Smooth muscle cell (in vitro differentiated cells): ENCODE measurements around the gene PKD2L2. TPM values are rescaled to one million over a fixed set of nuclear protein-coding genes. Genes with fewer than 3 reads are reported as not detected.

Source experiments
- DNase-seq: peaks from one replicate; lab custom pipeline; 2025; ENCODE audit not compliant: unreplicated experiment; lab: John Stamatoyannopoulos, UW
- H2AFZ ChIP-seq: fragments of 200-600 bp; sonication (generic); 2 replicates; pipeline ENCODE4 v1.6.0; 2016; ENCODE audit warnings: antibody characterized with exemption, low read depth, mild to moderate bottlenecking
- H3F3A ChIP-seq: fragments of 200-600 bp; sonication (generic); 2 replicates; pipeline ENCODE4 v1.6.0; 2017; ENCODE audit warnings: antibody characterized with exemption, low read depth
- H3K27ac ChIP-seq: fragments of 200-600 bp; sonication (generic); 2 replicates; pipeline ENCODE4 v1.5.1; 2016; ENCODE audit warnings: low read depth, mild to moderate bottlenecking
- H3K27me3 ChIP-seq: fragments of 200-600 bp; sonication (generic); 2 replicates; pipeline ENCODE4 v1.6.1; 2016; ENCODE audit warnings: low read depth, mild to moderate bottlenecking
- H3K36me3 ChIP-seq: fragments of 200-600 bp; sonication (generic); 2 replicates; pipeline ENCODE4 v1.5.1; 2016; ENCODE audit warnings: low read depth
- H3K4me1 ChIP-seq: fragments of 200-600 bp; sonication (generic); 2 replicates; pipeline ENCODE4 v1.5.1; 2016; ENCODE audit warnings: low read depth
- H3K4me2 ChIP-seq: fragments of 200-600 bp; sonication (generic); 2 replicates; pipeline ENCODE4 v1.6.0; 2016; ENCODE audit warnings: mild to moderate bottlenecking
- H3K4me3 ChIP-seq: fragments of 200-600 bp; sonication (generic); 2 replicates; pipeline ENCODE4 v1.5.1; 2016; ENCODE audit warnings: mild to moderate bottlenecking
- H3K79me2 ChIP-seq: fragments of 200-600 bp; sonication (generic); 2 replicates; pipeline ENCODE4 v1.6.0; 2016; ENCODE audit warnings: low read depth, mild to moderate bottlenecking
- H3K9ac ChIP-seq: fragments of 200-600 bp; sonication (generic); 2 replicates; pipeline ENCODE4 v1.6.0; 2016; ENCODE audit warnings: low read depth
- H3K9me3 ChIP-seq: fragments of 200-600 bp; sonication (generic); replicated peaks from 2 replicates; pipeline ENCODE4 v1.5.1; 2016; ENCODE audit warnings: low read depth
- H4K20me1 ChIP-seq: fragments of 200-600 bp; sonication (generic); 2 replicates; pipeline ENCODE4 v1.6.0; 2016; ENCODE audit warnings: low read depth
- CTCF ChIP-seq: fragments of 200-600 bp; sonication (generic); IDR thresholded peaks from 2 replicates; pipeline ENCODE4 v1.5.1; 2017; ENCODE audit warnings: borderline replicate concordance, mild to moderate bottlenecking, antibody characterized with exemption; ENCODE audit not compliant: insufficient read depth, poor library complexity, severe bottlenecking
- WGBS: methylation state at CpG from one replicate; pipeline ENCODE4 v1.1.7; 2016; ENCODE audit warnings: low lambda C conversion rate; 5-methylcytosine and 5-hydroxymethylcytosine counted together
- polyA plus RNA-seq: library from polyadenylated mRNA; unstranded; fragments of >200 nt; fragmentation: Nextera tagmentation; extraction: Ambion mirVana; gene quantifications from 2 replicates; pipeline ENCODE4 v1.2.1, GENCODE V29; 2016
- total RNA-seq: library from RNA; depleted of rRNA; stranded (reverse); fragments of >200 nt; gene quantifications from 2 replicates; pipeline ENCODE4 v1.2.3, GENCODE V29; 2014

PKD2L2 gene
- total and polyA plus RNA-seq, 2 experiments from 2014 or later: 0.19 TPM; not detected in 1

GRCh38 chr5:137856916-137857862 lies 32.1 kb upstream of the PKD2L2 start:
- H3K4me3 ChIP-seq: no peak overlapping the region
- no peaks in the 10 kb centered on the region for H3K27me3 ChIP-seq
- H3K9me3 ChIP-seq: no peaks in the 10 kb centered on the region
- no peaks in the 10 kb centered on the region for H3K36me3 ChIP-seq
- DNase-seq: no peak
- no peak for TF ChIP-seq CTCF
- no peak overlapping the region for H3K27ac ChIP-seq
- no peak overlapping the region for H3K9ac ChIP-seq
- no peaks in the 10 kb centered on the region for H3F3A ChIP-seq
- H4K20me1 ChIP-seq: no peaks in the 10 kb centered on the region
- no peaks in the 10 kb centered on the region for H3K79me2 ChIP-seq
- no peak overlapping the region for H2AFZ ChIP-seq
- 84% methylated on average over 5 of the region's 5 CpGs for WGBS
- no peaks in the 10 kb centered on the region for H3K4me1 ChIP-seq
- no peak overlapping the region for H3K4me2 ChIP-seq

- Histone ChIP-seq H3K79me2 (no peaks in the 10 kb centered on the region), H3K9me3 (no peaks in the 10 kb centered on the region), H3K27me3 (no peaks in the 10 kb centered on the region), H3K4me2 (no peak overlapping the region), H3K4me1 (no peaks in the 10 kb centered on the region), H4K20me1 (no peaks in the 10 kb centered on the region), H2AFZ (no peak overlapping the region), H3K36me3 (no peaks in the 10 kb centered on the region), H3F3A (no peaks in the 10 kb centered on the region), H3K27ac (no peak overlapping the region), H3K4me3 (no peak overlapping the region), H3K9ac (no peak overlapping the region)
- DNase-seq: no peak
- 69% methylated on average over 3 of the region's 3 CpGs for WGBS
- TF ChIP-seq CTCF: no peak
These were observed 30.9 kb upstream of the PKD2L2 start for GRCh38 chr5:137858223-137858916.

GRCh38 chr5:137858954-137859353 lies 30.3 kb upstream of the PKD2L2 start:
- Histone ChIP-seq H3K27ac (no peak overlapping the region), H3K4me2 (no peak overlapping the region), H3F3A (no peaks in the 10 kb centered on the region), H3K36me3 (no peaks in the 10 kb centered on the region), H3K27me3 (no peaks in the 10 kb centered on the region), H2AFZ (no peak overlapping the region), H3K79me2 (no peaks in the 10 kb centered on the region), H3K4me3 (no peak overlapping the region), H4K20me1 (no peaks in the 10 kb centered on the region), H3K9me3 (no peaks in the 10 kb centered on the region), H3K9ac (no peak overlapping the region), H3K4me1 (no peaks in the 10 kb centered on the region)
- 91% methylated on average over 5 of the region's 5 CpGs for WGBS
- no peak for TF ChIP-seq CTCF
- no peak for DNase-seq
